Epidermal melanocyte (primary cell): ENCODE measurements around the gene UTP15.

Source experiments
- DNase-seq: peaks from one replicate; pipeline ENCODE4 v3.0.0; 2011; ENCODE audit warnings: low spot score; ENCODE audit not compliant: insufficient read length

UTP15 gene, protein sequence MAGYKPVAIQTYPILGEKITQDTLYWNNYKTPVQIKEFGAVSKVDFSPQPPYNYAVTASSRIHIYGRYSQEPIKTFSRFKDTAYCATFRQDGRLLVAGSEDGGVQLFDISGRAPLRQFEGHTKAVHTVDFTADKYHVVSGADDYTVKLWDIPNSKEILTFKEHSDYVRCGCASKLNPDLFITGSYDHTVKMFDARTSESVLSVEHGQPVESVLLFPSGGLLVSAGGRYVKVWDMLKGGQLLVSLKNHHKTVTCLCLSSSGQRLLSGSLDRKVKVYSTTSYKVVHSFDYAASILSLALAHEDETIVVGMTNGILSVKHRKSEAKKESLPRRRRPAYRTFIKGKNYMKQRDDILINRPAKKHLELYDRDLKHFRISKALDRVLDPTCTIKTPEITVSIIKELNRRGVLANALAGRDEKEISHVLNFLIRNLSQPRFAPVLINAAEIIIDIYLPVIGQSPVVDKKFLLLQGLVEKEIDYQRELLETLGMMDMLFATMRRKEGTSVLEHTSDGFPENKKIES

DNA sequence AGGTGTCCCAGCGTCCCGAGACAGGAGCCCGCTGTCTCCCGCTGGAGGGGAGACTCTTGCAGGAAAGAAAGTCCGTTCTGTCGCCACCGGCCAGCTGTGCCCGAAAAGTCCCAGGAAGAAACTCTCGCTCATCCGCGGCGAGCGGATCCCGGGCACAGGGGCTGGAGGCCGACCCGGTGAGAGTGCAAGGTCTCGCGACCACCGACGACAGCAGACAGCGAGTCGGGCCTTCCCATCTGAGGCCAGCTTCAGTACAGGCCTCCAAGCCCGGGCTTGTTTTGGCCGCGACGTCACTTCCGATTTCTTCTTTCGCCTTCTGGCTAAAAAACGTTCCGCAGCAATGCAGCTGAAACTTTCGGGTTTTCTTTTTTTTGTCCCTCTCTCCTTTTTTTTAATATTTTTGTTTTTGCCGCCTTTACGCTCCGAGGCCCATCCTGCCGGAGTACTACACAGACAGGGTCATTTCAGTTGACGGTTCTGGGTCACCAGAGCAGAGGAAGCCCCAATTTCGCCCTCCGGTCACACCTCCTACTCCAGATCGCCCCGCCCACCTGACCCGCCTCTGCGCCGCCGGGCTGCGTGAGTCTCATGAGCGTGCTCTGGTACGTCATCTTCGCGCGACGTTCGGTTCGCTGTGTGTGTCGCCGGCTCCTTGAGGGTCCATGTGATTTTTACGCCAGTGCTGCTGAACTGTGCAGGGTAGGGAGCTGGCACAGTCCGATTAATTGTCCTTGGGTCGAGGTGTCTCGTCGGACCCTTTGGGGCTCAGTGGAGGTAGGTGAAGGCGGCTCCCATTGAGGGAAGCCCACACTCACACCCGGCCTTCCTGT lies at the start of gene UTP15, which contains the start of gene ANKRA2:
TSS of gene UTP15 (plus strand) at position 605 of the 830 bp plus-strand sequence. CDS start 1,602 bp downstream, outside the sequence.
TSS of gene ANKRA2 (minus strand) at position 501 of the 830 bp plus-strand sequence. CDS start 2,758 bp downstream, outside the sequence.
- peak; percentile 45 for DNase-seq

DNA sequence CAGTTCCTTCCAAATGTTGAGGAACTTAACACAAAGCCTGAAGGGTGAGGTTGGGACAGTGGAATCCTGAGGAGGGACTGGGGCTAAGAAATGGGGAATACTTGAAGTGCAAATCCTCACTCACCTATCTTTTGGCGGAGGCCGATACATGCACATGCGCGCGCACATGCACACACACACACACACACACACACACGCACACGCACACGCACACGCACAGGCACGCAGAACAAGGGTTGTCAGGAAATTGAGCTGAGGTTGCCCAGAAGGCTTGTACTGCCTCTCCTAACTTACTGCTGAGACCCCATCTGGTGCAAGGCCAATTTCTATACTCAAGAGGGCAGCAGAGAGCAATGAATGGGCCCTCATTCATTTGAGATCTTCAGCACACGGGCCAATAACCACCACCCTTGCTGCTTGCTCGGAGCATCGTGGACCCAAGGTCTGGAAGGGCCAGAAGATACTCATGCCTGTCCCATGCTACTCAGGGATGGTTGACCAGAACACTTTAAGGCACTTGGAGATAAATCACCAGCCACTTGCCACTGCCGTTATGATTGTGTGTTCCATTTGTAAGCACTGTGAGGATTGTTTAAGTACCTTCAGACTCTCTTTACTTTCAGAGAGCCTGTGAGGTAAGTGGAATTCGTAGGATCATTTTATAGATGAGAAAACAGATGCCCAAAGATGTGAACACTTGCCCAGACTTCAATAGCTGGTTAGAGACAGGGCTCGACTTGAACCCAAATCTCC lies 45.8 kb upstream of the UTP15 start:
- DNase-seq: peak; percentile 86

DNA sequence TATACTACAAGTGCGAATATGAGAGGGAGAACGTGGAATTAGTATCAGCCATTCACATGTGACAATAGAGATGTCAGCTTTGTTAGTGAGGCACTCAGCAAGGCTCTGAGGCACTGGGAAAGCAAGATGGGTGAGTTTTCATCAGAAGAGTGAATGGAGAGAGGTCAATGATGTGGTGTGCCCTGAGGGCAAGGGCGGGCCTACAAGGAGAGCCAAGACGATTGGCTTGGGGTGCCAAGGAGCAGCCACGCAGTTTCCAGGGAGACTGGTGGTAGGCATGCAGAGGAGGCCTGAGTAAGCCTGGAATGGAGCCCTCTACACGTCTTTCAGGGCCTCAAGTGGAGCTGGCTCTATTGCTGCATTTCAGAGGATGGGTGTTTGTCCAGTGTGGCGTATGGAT lies 42.6 kb upstream of the UTP15 start:
- DNase-seq: no peak

DNA sequence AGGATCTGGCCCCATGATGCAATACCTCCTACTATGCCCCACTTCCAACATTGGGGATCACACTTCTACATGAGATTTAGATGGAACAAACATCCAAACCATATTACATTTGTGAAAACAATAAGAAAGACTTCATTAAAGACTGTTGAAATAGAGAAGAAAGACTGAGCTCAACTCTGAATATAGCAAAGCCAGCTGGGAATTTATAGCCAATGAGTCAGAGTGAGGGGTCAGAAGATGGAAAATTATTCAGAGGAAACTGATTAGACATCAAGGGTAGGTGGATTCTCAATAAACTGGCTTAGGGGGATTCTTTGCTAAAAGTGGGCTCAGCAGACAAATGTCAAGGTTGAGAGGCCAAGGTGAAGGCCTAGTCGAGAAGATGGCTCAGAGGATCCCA lies 41.7 kb upstream of the UTP15 start:
- no peak for DNase-seq

DNA sequence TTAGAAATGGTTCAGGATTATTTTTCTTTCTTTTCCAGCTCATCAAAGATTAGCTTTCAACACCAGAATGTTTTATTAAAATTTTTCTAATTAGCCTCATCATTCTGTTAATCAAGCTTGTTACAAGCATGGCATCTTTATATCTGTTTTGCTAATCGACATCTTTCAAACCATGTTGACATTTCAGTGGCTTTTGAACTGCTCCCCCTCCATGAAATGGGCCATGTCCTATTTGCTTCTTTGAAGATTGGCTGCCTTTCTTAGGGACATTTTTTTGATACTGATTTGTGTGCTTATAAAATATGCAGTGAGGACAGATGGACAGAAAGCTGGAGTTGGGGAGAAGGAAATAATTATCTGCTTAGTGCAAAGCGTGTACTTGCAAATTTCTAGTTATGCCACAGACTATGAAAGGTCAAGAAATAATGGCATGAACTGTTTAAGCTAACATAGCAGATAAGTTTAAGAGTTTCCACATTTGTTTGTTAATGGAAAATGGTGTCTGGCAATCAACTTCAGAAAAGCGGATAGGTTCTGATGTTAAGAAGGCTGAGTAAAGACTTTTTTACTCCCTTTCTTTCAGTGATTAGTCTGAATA lies 39.8 kb upstream of the UTP15 start:
- DNase-seq: no peak

DNA sequence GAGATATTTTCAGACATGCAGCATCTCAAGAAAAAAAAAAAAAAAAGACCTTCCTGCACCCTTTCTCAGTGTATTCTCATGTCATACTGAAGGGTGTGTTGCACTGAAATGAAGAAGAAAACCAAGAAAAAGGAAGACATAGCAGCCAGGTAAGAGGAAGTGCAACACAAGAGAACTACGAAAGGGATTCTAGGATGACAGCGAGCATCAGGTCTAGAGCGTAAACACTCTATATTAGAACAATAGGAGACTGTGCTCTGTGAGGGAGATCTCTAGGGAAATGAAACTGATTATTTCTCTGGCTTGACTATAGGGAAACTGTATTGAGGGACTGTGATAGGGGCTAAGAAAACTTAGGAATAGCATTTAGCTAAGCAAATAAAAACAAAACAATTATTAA lies 37.3 kb upstream of the UTP15 start:
- no peak for DNase-seq

DNA sequence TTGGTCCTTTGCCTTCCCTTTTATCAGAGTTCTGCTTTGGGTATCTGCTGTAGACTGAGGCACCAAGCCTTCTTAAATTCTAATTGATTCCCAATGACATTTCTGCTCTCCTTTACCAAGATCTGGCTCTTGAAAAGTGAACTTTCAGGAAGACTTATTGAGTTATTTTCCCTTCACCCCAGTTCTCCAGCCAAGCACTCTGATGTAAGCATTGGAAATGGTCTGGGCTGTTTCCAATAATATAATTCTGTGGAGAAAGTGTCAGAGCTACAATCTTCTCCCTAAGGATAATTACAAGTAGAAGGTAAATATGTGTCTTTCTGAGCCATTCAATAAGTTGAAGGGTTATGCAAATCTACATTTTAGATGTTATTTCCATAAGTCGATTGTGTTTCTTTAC lies 36.5 kb upstream of the UTP15 start:
- no peak for DNase-seq

DNA sequence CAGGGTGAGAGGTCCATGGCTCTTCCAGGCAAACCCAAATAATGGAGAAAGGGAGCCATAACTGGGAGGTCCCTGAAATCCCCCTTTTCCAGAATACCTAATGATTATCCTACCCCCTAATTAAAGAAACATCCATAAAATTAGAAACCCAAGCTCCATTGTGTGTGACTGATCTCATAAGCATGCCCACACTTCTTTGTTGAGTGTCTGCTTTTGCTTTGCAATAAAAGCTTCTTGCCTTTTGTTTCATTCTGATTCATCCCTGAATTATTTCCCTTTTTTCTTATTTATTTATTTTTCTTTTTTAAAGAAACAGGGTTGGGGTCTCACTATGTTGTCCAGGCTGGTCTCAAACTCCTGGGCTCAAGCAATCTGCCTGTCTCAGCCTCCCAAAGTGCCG lies 34.2 kb upstream of the UTP15 start:
- no peak for DNase-seq

DNA sequence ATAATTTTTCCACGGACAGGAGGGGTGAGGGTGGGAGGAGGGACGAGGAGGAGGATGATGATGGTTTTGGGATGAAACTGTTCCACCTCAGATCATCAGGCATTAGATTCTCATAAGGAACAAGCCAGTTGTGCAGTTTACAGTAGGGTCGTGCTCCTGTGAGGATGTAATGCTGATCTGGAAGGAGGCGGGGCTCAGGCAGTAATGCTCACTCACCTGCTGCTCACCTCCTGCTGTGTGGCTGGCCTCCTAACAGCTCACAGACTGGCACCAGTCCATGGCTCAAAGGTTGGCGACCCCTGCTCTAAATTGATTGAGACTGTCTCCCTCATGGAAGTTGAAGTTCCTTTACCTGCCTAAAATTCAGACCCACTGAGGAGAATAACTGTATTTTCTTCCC lies 33.3 kb upstream of the UTP15 start:
- no peak for DNase-seq

DNA sequence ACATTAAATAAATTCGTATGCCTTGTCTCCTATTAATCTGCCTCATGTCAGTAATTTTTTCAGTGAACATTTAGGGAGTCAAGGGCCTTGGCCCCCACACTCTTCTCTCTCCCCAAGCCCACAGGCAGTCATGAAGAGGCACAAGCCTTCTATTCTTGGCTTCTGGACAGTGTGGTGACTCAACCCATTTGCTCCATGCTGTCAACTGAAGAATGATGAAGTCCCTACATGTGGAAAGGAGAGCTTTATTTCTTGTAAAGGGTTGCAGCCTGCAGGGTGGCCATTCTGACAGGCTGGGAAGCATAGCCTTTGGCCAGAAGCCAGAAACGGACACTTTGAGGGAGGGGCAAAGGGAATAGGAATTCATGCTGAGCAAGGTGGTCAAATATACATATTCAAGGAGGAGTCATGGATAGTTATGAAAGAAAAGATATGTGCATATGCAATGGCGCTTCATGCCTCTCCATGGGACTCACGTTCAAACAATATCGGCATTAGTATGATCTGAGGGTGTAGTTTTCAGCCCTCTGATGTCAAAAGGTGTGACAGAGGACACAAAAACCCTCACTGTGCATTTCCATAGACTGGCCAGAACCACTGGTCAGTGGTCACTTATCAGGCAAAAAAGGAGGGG lies 31.4 kb upstream of the UTP15 start:
- DNase-seq: no peak

DNA sequence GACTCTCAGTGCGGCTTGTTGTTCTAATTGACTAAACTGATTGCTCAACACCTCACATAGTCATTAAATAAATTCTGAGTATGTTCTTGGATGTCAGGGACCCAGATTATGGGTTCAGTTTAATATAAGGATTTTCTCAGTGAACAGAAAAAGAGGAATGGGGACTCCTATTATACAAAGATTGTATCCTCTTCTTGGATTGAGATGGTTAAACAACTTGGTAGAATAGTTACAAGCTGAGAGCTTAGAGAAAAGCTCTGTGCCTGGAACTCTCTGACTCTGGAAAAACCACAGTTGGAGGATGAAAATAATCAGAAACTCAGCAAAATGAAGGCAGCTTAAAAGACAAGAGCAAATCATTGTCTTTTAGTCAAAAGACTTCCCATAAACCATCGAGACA lies 30.6 kb upstream of the UTP15 start:
- DNase-seq: no peak

DNA sequence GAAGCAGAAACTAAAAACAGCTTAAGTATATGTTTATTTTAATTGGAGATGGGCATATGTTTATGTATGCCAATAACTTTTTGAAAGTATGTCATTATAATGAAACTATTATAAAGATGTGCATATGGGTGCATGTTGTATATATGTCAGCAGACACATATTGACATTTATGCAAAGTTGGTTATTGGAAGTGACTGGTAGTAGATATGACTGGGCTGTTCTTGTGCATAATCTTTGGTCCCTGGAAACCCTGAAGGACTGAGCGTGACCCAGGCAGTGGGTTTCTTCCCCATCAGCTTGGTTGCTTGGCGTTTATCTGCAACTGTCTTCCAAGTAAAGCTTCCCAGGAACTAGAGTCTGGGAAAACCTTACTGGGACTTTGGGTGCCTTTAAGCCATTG lies 25.8 kb upstream of the UTP15 start:
- DNase-seq: no peak

DNA sequence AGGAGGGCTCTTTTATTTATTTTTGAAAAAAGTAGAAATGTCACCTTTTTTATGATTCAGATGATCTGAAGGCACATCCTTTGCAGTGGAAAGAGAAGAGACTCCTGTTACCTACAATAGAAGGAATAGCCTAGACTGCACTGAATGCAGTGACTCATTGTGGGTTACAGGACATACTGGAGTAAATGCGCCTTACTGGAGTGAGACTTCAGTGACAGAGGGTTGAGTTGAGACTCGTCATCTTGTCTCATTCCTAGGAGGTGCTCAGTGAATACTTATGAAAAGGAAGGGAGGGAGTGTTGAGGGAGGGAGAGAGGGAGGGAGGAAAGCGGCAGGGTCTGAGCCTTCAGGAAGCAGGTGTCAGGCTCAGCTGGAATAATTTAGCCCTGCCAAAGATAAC lies 25.4 kb upstream of the UTP15 start:
- no peak for DNase-seq

DNA sequence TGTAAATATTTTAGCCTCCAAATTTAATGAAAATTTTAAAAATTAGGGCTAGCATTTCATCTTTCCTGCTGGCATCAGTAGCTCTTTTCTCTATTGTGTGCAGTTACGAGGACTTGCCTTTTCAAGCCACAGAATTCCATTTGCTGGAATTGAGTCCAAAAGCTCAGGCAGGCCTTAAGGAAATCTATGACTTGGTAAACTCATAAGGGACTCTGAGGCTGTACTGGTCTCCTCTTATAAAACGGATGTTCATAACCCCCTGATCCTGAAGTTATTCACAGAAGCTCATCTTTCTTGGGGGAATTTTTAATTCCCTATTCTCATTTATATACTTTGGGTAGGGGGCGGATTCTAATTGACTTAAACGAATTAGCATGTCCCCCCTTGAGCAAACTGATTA lies 23.5 kb upstream of the UTP15 start:
- DNase-seq: no peak

DNA sequence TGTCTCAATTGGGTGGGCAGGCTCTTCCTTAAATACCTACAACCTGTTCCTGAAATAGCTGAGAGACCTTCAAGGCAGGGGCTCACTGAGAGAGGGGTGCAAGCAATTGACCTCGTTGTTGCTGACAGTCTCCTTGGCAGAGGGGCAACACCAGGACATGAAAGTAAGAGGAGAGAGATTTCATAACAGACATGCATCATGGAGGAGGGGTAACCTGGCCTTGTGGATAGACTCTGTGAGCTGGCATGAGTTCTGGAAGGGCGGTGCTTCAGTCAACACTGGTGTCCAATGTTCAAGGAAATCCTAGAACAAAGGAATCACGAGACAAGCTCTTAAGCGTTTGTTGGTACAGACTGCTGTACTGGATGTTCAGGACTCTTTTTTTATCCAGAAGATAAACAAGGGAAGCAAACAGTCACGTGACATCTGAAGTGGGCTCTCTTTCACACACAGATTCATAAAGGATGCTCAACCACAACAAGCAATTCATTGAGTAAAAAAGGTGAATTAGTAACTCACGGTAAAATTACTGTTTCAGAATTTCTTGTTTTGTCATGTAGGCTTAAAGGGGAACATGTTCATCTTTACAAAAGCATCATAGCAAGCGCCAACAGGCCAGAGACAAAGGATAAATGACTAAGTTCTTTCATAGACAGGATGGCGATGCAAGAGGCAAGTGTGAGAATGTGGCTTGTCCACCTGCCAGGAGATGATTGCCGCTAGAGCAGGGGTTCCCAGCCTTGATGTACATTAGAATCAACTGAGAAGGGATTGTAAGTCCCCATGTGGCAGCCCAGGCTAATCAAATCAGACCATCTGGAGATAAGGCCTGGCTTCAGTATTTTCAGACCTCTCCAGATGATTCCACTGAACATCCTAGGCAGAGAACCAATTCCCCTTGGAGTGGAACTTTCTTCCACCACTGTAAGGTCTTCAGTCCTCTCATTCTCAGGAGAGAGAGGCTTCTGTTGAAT lies 20.8 kb upstream of the UTP15 start:
- DNase-seq: no peak

DNA sequence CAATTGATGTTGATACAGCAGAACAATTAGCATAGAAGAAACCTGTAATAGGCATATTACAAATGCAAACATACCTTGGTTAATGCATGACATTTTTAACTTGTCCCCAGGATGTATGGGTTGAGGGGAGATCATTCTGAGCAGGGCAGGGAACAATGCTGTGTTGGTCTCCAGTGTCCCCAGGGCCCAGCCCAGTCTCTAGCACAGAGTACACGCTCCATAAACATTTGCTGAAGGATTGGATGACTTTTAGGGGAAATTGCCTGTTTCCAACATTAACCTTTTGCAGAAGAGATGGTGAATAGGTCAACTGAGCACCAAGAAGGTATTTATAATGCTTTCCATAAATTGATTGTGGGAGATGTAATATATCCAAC lies 20.2 kb upstream of the UTP15 start:
- no peak for DNase-seq

DNA sequence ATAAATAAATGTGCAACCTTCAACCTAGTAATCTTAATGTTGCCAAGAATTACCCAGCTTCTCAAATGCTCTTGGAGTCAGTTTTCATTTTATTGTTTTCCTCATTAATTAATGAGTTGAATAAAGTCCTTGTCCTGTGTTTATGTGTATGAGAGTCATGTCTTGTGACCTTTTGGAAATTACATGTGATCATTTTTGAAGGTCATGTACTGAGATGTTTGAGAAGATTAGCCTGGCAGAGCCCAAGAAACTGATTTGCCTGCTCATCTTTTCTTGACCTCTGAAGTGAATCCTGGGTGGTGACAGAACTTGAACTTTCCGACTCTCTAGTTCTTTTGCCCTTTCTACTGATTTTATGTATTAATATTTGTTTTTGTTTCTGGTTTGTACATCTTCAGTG lies 15.5 kb upstream of the UTP15 start:
- no peak for DNase-seq

DNA sequence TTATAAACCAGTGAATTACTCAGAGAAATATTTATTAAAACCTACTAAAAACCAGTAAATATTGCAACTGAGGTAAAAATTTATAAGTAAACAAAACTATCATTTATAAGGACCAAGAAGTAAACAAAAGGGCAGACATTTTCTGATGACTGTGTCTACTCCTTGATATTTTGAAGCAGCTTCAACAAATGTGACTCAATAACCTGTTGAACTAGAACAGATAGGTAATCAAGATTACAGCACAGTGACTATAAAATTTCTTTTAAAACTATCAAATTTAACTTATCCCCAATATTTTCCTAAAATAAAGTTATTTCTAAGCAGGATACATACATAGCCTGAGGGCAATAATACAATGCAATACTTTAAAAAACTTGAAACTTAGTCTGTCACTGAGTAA lies 12.9 kb upstream of the UTP15 start:
- DNase-seq: no peak

DNA sequence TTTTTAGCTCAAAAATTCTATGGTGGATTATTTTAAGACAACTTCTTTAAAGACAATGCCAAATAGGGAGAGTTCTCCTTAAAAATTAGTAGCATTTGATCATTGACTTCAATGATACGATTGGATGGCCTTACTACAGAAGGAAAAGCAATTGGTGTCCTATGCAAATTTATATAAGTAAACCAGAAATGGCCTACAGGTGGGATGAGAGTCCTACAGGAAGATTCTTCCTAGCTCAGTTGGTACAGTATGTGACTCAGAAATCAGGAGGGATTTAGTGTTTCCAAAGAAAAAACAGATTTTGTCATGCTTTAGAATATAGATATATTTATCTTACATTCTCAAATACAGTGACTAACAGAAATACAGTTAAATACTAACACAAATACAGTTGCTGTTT lies 6.6 kb upstream of the UTP15 start:
- DNase-seq: no peak

DNA sequence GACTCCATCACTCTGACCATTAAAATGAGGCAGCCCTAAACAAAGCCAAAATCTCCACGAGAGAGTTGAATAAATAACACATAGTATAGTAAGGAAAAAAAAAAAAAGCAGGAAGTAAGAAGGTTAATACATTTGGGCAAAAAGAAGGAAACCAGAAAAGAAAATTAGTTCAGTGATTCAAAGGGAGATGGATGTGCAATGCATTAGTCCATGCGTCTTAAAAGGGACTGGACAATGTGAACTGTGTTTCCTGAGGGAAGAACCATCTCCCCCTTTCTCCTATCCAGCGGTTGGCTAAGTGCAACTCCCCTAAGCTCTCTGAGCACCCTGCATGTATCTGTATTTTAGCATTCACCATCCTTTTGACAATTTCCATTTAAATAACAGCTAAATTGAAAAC lies 1.5 kb upstream of the UTP15 start:
- no peak for DNase-seq
